Loucy (cell line): ENCODE results near the gene ELAVL1.

Source experiments
- H2AFZ ChIP-seq: fragments of 200-600 bp; sonication (generic); 2 replicates; pipeline ENCODE4 v1.6.0; 2016; ENCODE audit warnings: antibody characterized with exemption, mild to moderate bottlenecking, low read length, moderate library complexity
- H3F3A ChIP-seq: fragments of 200-600 bp; 2 replicates; pipeline ENCODE4 v1.6.0; 2016; ENCODE audit warnings: antibody characterized with exemption, low read depth, mild to moderate bottlenecking
- H3K27me3 ChIP-seq: fragments of 200-600 bp; sonication (generic); 2 replicates; pipeline ENCODE4 v1.6.1; 2014; ENCODE audit warnings: low read length, mild to moderate bottlenecking; ENCODE audit not compliant: insufficient read depth, poor library complexity, severe bottlenecking
- H3K36me3 ChIP-seq: fragments of 200-600 bp; sonication (generic); 2 replicates; pipeline ENCODE4 v1.6.1; 2016; ENCODE audit warnings: low read length; ENCODE audit not compliant: insufficient read depth
- H3K4me1 ChIP-seq: fragments of 200-600 bp; sonication (generic); 2 replicates; pipeline ENCODE4 v1.5.1; 2014; ENCODE audit warnings: low read length, mild to moderate bottlenecking; ENCODE audit not compliant: insufficient read depth, poor library complexity, severe bottlenecking
- H3K4me2 ChIP-seq: fragments of 200-600 bp; sonication (generic); 2 replicates; pipeline ENCODE4 v1.6.0; 2014; ENCODE audit warnings: antibody characterized with exemption, low read length, low read depth, mild to moderate bottlenecking; ENCODE audit not compliant: poor library complexity, severe bottlenecking
- H3K4me3 ChIP-seq: fragments of 200-600 bp; sonication (generic); 2 replicates; pipeline ENCODE4 v1.5.1; 2014; ENCODE audit warnings: low read length, mild to moderate bottlenecking, mixed read lengths; ENCODE audit not compliant: poor library complexity, severe bottlenecking
- H3K79me2 ChIP-seq: fragments of 200-600 bp; sonication (generic); 2 replicates; pipeline ENCODE4 v1.6.1; 2014; ENCODE audit warnings: low read length; ENCODE audit not compliant: insufficient read depth
- H3K9ac ChIP-seq: fragments of 200-600 bp; sonication (generic); 2 replicates; pipeline ENCODE4 v1.6.0; 2014; ENCODE audit warnings: mild to moderate bottlenecking, low read depth, low read length, moderate library complexity; ENCODE audit not compliant: poor library complexity, severe bottlenecking
- H3K9me2 ChIP-seq: fragments of 200-600 bp; sonication (generic); replicated peaks from 2 replicates; pipeline ENCODE4 v1.6.1; 2016; ENCODE audit warnings: low read depth, low read length, mixed read lengths
- H3K9me3 ChIP-seq: fragments of 200-600 bp; sonication (generic); 2 replicates; pipeline ENCODE4 v1.6.1; 2014; ENCODE audit warnings: mild to moderate bottlenecking, antibody characterized with exemption, low read length, low read depth; ENCODE audit not compliant: insufficient read depth
- H4K20me1 ChIP-seq: fragments of 200-600 bp; sonication (generic); 2 replicates; pipeline ENCODE4 v1.6.0; 2014; ENCODE audit warnings: antibody characterized with exemption, low read length, mild to moderate bottlenecking; ENCODE audit not compliant: insufficient read depth, poor library complexity, severe bottlenecking
- EZH2phosphoT487 ChIP-seq: fragments of 200-600 bp; IDR thresholded peaks from 2 replicates; pipeline ENCODE4 v1.6.1; 2018; ENCODE audit warnings: antibody characterized with exemption, mild to moderate bottlenecking, moderate library complexity, borderline replicate concordance
- TF ChIP-seq, protein P1 (sequence below): fragments of 200-600 bp; sonication (generic); conservative IDR thresholded peaks from 2 replicates; pipeline ENCODE4 v1.5.1; 2014; ENCODE audit warnings: mild to moderate bottlenecking, antibody characterized with exemption, low read length

ELAVL1 gene

DNA sequence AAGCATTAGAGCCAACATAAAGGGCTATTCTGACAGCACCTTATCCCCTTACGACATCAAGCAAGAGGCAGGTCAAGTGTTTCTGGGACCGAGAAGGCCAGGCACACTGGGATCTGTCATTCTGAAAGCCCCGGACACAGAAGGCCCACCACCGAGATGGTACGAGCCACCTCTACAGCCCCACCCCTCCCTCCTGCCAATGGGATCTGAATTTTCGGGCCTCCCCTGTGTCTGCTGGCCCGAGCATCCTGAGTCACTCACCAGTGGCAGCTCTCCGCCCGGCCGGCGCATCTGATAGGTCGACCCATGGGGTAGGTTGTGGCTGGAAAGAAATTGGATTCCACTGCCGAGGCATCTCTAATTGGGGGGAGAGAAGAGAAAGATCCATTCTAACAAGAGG is 64.6 kb downstream of the ELAVL1 start:
- H2AFZ ChIP-seq, result no peak overlapping the region
- no peak overlapping the region for H3K9ac ChIP-seq
- H3K79me2 ChIP-seq, result peaks cover 31% of the 10 kb centered on the region
- TF ChIP-seq, protein P1, sequence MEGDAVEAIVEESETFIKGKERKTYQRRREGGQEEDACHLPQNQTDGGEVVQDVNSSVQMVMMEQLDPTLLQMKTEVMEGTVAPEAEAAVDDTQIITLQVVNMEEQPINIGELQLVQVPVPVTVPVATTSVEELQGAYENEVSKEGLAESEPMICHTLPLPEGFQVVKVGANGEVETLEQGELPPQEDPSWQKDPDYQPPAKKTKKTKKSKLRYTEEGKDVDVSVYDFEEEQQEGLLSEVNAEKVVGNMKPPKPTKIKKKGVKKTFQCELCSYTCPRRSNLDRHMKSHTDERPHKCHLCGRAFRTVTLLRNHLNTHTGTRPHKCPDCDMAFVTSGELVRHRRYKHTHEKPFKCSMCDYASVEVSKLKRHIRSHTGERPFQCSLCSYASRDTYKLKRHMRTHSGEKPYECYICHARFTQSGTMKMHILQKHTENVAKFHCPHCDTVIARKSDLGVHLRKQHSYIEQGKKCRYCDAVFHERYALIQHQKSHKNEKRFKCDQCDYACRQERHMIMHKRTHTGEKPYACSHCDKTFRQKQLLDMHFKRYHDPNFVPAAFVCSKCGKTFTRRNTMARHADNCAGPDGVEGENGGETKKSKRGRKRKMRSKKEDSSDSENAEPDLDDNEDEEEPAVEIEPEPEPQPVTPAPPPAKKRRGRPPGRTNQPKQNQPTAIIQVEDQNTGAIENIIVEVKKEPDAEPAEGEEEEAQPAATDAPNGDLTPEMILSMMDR, result no peak
- no peak for TF ChIP-seq EZH2phosphoT487
- H3K4me3 ChIP-seq, result no peak overlapping the region
- peaks cover 15% of the 10 kb centered on the region; the same call in 1 of the 2 replicates for H3K36me3 ChIP-seq
- no peaks in the 10 kb centered on the region for H3F3A ChIP-seq
- H3K9me2 ChIP-seq, result no peaks in the 10 kb centered on the region
- H3K4me2 ChIP-seq, result no peak overlapping the region
- no peaks in the 10 kb centered on the region for H3K27me3 ChIP-seq
- no peaks in the 10 kb centered on the region for H3K9me3 ChIP-seq
- peaks cover 6% of the 10 kb centered on the region for H3K4me1 ChIP-seq
- no peaks in the 10 kb centered on the region for H4K20me1 ChIP-seq

DNA sequence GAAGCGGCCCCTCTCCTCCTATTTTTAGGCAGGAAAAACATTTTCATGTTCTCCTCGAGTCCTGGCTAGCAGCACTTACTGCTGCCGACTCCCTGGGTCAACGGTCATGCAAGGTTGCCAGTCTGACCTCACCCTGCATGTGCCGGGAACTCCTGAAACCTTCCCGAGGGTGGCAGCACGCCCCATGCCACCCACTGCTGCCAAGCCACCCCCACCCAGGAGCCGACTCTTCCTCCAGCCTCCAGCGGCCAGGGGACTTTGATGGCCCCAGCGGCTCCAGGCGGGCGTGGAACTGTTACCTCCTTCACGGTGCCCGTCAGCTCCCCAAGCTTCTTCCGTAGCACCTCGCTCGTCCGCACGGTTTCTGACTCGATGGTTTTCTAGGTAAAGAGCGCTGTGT is 70.7 kb downstream of the ELAVL1 start:
- Histone ChIP-seq H3K9ac (no peak overlapping the region), H3K9me3 (no peaks in the 10 kb centered on the region), H2AFZ (no peak overlapping the region), H3K9me2 (no peaks in the 10 kb centered on the region), H3K4me2 (no peak overlapping the region), H3K4me3 (no peak overlapping the region), H3K36me3 (peaks cover 48% of the 10 kb centered on the region; the same call in 1 of the 2 replicates), H4K20me1 (no peaks in the 10 kb centered on the region), H3K4me1 (no peaks in the 10 kb centered on the region), H3K79me2 (no peaks in the 10 kb centered on the region), H3F3A (no peaks in the 10 kb centered on the region), H3K27me3 (no peaks in the 10 kb centered on the region)
- TF ChIP-seq, protein P1, result no peak
- no peak for TF ChIP-seq EZH2phosphoT487

DNA sequence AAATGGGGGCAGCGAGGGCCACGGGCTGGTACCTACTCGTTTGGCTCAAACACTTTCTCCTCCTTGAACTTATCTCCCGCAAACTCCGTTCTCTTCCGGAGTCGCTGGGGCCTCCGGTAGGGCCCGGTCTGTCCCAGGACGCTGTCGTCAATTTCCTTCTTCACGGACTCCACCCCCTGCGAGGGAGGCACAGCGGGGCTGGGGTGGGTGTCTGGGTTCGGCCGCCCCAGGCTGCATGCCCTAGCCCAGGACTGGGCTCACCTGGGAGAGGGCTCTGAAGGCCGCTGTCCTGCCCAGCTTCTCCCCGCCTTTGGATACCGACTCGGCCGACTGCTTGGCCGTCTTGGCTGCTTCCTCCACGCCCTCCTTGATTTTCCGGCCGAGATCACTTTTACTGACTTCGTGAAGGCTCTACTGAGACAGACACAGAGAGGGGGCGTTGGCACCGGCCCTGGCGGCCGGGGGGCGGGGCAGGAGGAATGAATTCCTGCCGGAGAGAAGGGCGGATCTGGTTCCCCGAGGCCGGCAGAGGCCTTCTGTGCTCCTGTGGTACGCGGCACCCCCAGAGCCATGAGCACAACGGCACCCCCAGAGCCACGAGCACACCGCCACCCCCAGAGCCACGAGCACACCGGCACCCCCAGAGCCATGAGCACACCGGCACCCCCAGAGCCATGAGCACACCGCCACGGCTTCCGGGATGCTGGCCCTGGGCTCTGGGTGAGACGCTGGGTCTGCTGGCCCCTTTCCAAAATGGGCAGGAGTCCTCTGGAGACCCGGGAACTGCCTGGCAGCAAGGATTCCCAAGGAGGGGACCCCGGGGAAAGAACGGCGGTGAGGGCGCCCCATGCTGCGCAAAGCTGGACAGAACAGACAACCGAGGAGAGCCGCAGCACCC is 71.4 kb downstream of the ELAVL1 start:
- H2AFZ ChIP-seq, result no peak overlapping the region
- no peaks in the 10 kb centered on the region for H3K9me3 ChIP-seq
- no peaks in the 10 kb centered on the region for H3F3A ChIP-seq
- H3K4me1 ChIP-seq, result no peaks in the 10 kb centered on the region
- H4K20me1 ChIP-seq, result no peaks in the 10 kb centered on the region
- H3K9me2 ChIP-seq, result no peaks in the 10 kb centered on the region
- no peaks in the 10 kb centered on the region for H3K79me2 ChIP-seq
- H3K27me3 ChIP-seq, result no peaks in the 10 kb centered on the region
- TF ChIP-seq, protein P1, result no peak
- TF ChIP-seq EZH2phosphoT487, result no peak
- no peak overlapping the region for H3K4me2 ChIP-seq
- no peak overlapping the region for H3K9ac ChIP-seq
- H3K36me3 ChIP-seq, result peaks cover 48% of the 10 kb centered on the region; the same call in 1 of the 2 replicates
- H3K4me3 ChIP-seq, result no peak overlapping the region
